COLO829 (cell line): Measurements from ENCODE around the gene KRTAP9-7.
"Not testable (repeated sequence)": the region's sequence is repeated elsewhere in the genome, so short reads cannot be mapped to it uniquely, and the experiment has no call there.

Experiments
- DNase-seq: peaks from one replicate; pipeline ENCODE4 v3.0.0; 2012; ENCODE audit warnings: low spot score

The KRTAP9-7 gene

GRCh38 chr17:41275648-41276190 lies at the start of gene KRTAP9-7:
Gene KRTAP9-7 (plus strand): TSS chr17:41275698. CDS start chr17:41275698, 0 bp downstream.
- DNase-seq: not testable (repeated sequence)

- peak; percentile 41 for DNase-seq
Measured at GRCh38 chr17:41226051-41226450, 49.4 kb upstream of the KRTAP9-7 start.

- DNase-seq: not testable (repeated sequence)
Measured at GRCh38 chr17:41226598-41227095, 48.9 kb upstream of the KRTAP9-7 start, which contains the start of gene KRTAP9-2. Gene KRTAP9-2 (plus strand): TSS chr17:41226648. CDS start chr17:41226655, 7 bp downstream.

- DNase-seq: no peak
Measured at GRCh38 chr17:41230094-41230493, 45.4 kb upstream of the KRTAP9-7 start.

GRCh38 chr17:41231731-41232130 lies 43.8 kb upstream of the KRTAP9-7 start:
- DNase-seq: no peak

GRCh38 chr17:41232399-41233105 lies 42.9 kb upstream of the KRTAP9-7 start, which contains the start of gene KRTAP9-3:
Gene KRTAP9-3 (plus strand): TSS chr17:41232449. CDS start chr17:41232502, 53 bp downstream.
- DNase-seq: not testable (repeated sequence)

- not testable (repeated sequence) for DNase-seq
Measured at GRCh38 chr17:41237116-41237515, 38.4 kb upstream of the KRTAP9-7 start.

- DNase-seq: not testable (repeated sequence)
Measured at GRCh38 chr17:41237949-41238437, 37.5 kb upstream of the KRTAP9-7 start, which contains the start of gene KRTAP9-8. Gene KRTAP9-8 (plus strand): TSS chr17:41237999. CDS start chr17:41238052, 53 bp downstream.

- DNase-seq: not testable (repeated sequence)
Measured at GRCh38 chr17:41246995-41247787, 28.3 kb upstream of the KRTAP9-7 start.

- DNase-seq: not testable (repeated sequence)
Measured at GRCh38 chr17:41249637-41250240, 25.8 kb upstream of the KRTAP9-7 start, which contains the start of gene KRTAP9-4. Gene KRTAP9-4 (plus strand): TSS chr17:41249687. CDS start chr17:41249721, 34 bp downstream.

- no peak for DNase-seq
Measured at GRCh38 chr17:41251261-41251660, 24.2 kb upstream of the KRTAP9-7 start.

GRCh38 chr17:41254861-41255260 lies 20.6 kb upstream of the KRTAP9-7 start:
- DNase-seq: no peak

GRCh38 chr17:41255381-41256290 lies 19.9 kb upstream of the KRTAP9-7 start, which contains the start of gene KRTAP9-9:
Gene KRTAP9-9 (plus strand): TSS chr17:41255384.
- not testable (repeated sequence) for DNase-seq

- no peak for DNase-seq
Measured at GRCh38 chr17:41256291-41256685, 19.2 kb upstream of the KRTAP9-7 start.

GRCh38 chr17:41258406-41258805 lies 17.1 kb upstream of the KRTAP9-7 start:
- DNase-seq: no peak

GRCh38 chr17:41263212-41263611 lies 12.3 kb upstream of the KRTAP9-7 start:
- DNase-seq: no peak

- DNase-seq: no peak
Measured at GRCh38 chr17:41264599-41264998, 10.9 kb upstream of the KRTAP9-7 start.

- no peak for DNase-seq
Measured at GRCh38 chr17:41265078-41265477, 10.4 kb upstream of the KRTAP9-7 start, which contains the start of gene KRTAP9-6. Gene KRTAP9-6 (plus strand): TSS chr17:41265378. CDS start chr17:41265378, 0 bp downstream.

- no peak for DNase-seq
Measured at GRCh38 chr17:41267711-41268110, 7.8 kb upstream of the KRTAP9-7 start.

GRCh38 chr17:41271323-41271722 lies 4.2 kb upstream of the KRTAP9-7 start:
- DNase-seq: not testable (repeated sequence)
